Spleen (tissue), 11 donors: Measurements from ENCODE around the gene CACNA2D1. TPM values are rescaled to one million over a fixed set of nuclear protein-coding genes. Genes with fewer than 3 reads are reported as not detected.

Source experiments
- DNase-seq: peaks from one replicate; pipeline ENCODE4 v3.0.0-alpha.2; 2020
- H3K27ac ChIP-seq, 8 donors: fragments of 200-600 bp; sonication (generic) in 7 of 8; 1 replicate in 4 of 8; 2 replicates in 4 of 8; pipeline versions ENCODE4 v1.5.0 to v1.8.0; 2016 to 2021; ENCODE audit warnings: inconsistent platforms in 4 of 8, mild to moderate bottlenecking in 4 of 8, moderate library complexity in 1 of 8
- H3K27me3 ChIP-seq, 7 donors: fragments of 200-600 bp; sonication (generic) in 6 of 7; replicated peaks in 1 of 7; 1 replicate in 4 of 7; 2 replicates in 3 of 7; pipeline versions ENCODE4 v1.5.0 to v1.8.0; 2016 to 2021; ENCODE audit warnings: inconsistent platforms in 3 of 7, mild to moderate bottlenecking in 1 of 7
- H3K36me3 ChIP-seq, 6 donors: fragments of 200-600 bp; sonication (generic) in 5 of 6; 1 replicate in 4 of 6; 2 replicates in 2 of 6; pipeline versions ENCODE4 v1.5.0 to v1.8.0; 2016 to 2021; ENCODE audit warnings: inconsistent platforms in 2 of 6
- H3K4me1 ChIP-seq, 6 donors: fragments of 200-600 bp; sonication (generic) in 5 of 6; 1 replicate in 3 of 6; 2 replicates in 3 of 6; pipeline versions ENCODE4 v1.5.0 to v1.8.0; 2016 to 2021; ENCODE audit warnings: inconsistent platforms in 3 of 6
- H3K4me3 ChIP-seq, 8 donors: fragments of 200-600 bp; sonication (generic) in 7 of 8; 1 replicate in 4 of 8; 2 replicates in 4 of 8; pipeline versions ENCODE4 v1.5.0 to v1.8.0; 2016 to 2021; ENCODE audit warnings: inconsistent platforms in 4 of 8, mild to moderate bottlenecking in 4 of 8, moderate library complexity in 2 of 8
- H3K9me3 ChIP-seq, 8 donors: fragments of 200-600 bp; sonication (generic) in 7 of 8; 1 replicate in 4 of 8; 2 replicates in 4 of 8; pipeline versions ENCODE4 v1.5.0 to v1.8.0; 2016 to 2021; ENCODE audit warnings: inconsistent platforms in 4 of 8
- CTCF ChIP-seq, 11 experiments: fragments of 200-600 bp in 7 of 11; fragments of 450-650 bp in 4 of 11; sonication (generic) in 4 of 11; IDR thresholded peaks in 8 of 11; conservative IDR thresholded peaks in 3 of 11; 1 replicate in 7 of 11; 2 replicates in 4 of 11; pipeline versions ENCODE4 v1.4.0 to v1.8.0; 2016 to 2021; ENCODE audit warnings: antibody characterized with exemption in 11 of 11, inconsistent platforms in 4 of 11, mild to moderate bottlenecking in 1 of 11
- POLR2A ChIP-seq, 3 donors: fragments of 450-650 bp; IDR thresholded peaks; one replicate each; pipeline ENCODE4 v1.5.1; 2017; ENCODE audit warnings: antibody characterized with exemption in 3 of 3, mild to moderate bottlenecking in 1 of 3
- POLR2AphosphoS5 ChIP-seq, 3 donors: sonication (generic); formaldehyde crosslinking; IDR thresholded peaks; one replicate each; pipeline ENCODE4 v1.5.1; 2017; ENCODE audit warnings: antibody characterized with exemption in 3 of 3
- WGBS, 5 donors: extraction: QIAGEN DNeasy Blood & Tissue Kit in 3 of 5; methylation state at CpG; one replicate each; pipeline versions ENCODE4 v1.1.5 to v1.1.7; 2013 to 2018; 5-methylcytosine and 5-hydroxymethylcytosine counted together
- intact Hi-C: fragments of 100-400 bp; cut with DNase I; formaldehyde crosslinking; loops from one replicate; pipeline ENCODE4 v1.15.0; 2023; ENCODE audit warnings: low total_unique reads
- polyA plus RNA-seq, 3 donors: library from polyadenylated mRNA; stranded (reverse); fragments of 200-250 nt; gene quantifications; one replicate each; pipeline ENCODE4 v1.2.1, GENCODE V29; 2013
- total RNA-seq, 7 donors: library from RNA; depleted of rRNA in 3 of 7; stranded (reverse); fragments of >200 nt in 3 of 7; fragmentation: NEBNext Ultra II Directional in 4 of 7; extraction: Animal tissue kit (Norgen Biotek cat#: 25700) in 4 of 7; gene quantifications; one replicate each; pipeline versions ENCODE4 v1.1.0 to v1.2.1, GENCODE V29; 2016 to 2021
- donor health status: healthy with polysubstance abuse.
- donor health status: DM: no; HTN: no; CAD: no; lungs with moderate emphysema.
- donor health status: DM: no; HTN: no; CAD: no.
- donor health status: Bipolar disorder and iron deficiency.
- donor health status: healthy.
- donor health status: DM: no; HTN: no; CAD: no.
- donor health status: DM: yes; HTN: yes; CAD: no.

CACNA2D1 gene
- total and polyA plus RNA-seq, 10 donors: 1.7 to 24.0 (median 15.2) TPM

GRCh38 chr7:82429408-82429807 is 14.2 kb downstream of the CACNA2D1 start:
- 64 to 87% (median 73%) methylated on average over 5 of the region's 5 CpGs for WGBS, 5 donors

GRCh38 chr7:82428186-82428961 is 15.2 kb downstream of the CACNA2D1 start:
- no peaks in the 10 kb centered on the region for H3K9me3 ChIP-seq
- DNase-seq: no peak
- 55 to 80% (median 67%) methylated on average over 2 of the region's 2 CpGs for WGBS, 5 donors
- peak overlapping the region in 2 of 8 donors; percentile 19 to 22 for H3K4me3 ChIP-seq
- no peaks in the 10 kb centered on the region for H3K27me3 ChIP-seq
- H3K27ac ChIP-seq: peak overlapping the region in 5 of 8 donors; percentile 20 to 54 (median 30)
- H3K36me3 ChIP-seq: no peaks in the 10 kb centered on the region
- intact Hi-C loops: no loop called here
- no peak for TF ChIP-seq POLR2AphosphoS5 (IDR thresholded peaks at IDR 0.05)
- no peak for TF ChIP-seq POLR2A (IDR thresholded peaks at IDR 0.05)
- TF ChIP-seq CTCF (IDR thresholded peaks at IDR 0.05 in 8 of 11, conservative IDR thresholded peaks at IDR 0.05 in 3 of 11): no peak
- no peaks in the 10 kb centered on the region for H3K4me1 ChIP-seq

More at GRCh38 chr7:82429408-82429807, 14.2 kb downstream of the CACNA2D1 start:
- DNase-seq: no peak
- Histone ChIP-seq H3K4me1 (no peaks in the 10 kb centered on the region), H3K27ac (no peak overlapping the region), H3K4me3 (no peak overlapping the region), H3K9me3 (no peaks in the 10 kb centered on the region), H3K36me3 (no peaks in the 10 kb centered on the region), H3K27me3 (no peaks in the 10 kb centered on the region)
- intact Hi-C loops: no loop called here
- TF ChIP-seq CTCF (IDR thresholded peaks at IDR 0.05 in 8 of 11, conservative IDR thresholded peaks at IDR 0.05 in 3 of 11) (no peak), POLR2AphosphoS5 (IDR thresholded peaks at IDR 0.05) (no peak), POLR2A (IDR thresholded peaks at IDR 0.05) (no peak)

- Histone ChIP-seq H3K36me3 (no peaks in the 10 kb centered on the region), H3K27me3 (no peaks in the 10 kb centered on the region), H3K27ac (no peak overlapping the region), H3K4me1 (peaks cover 0 to 5% (median 0%) of the 10 kb centered on the region in 6 donors), H3K4me3 (no peak overlapping the region), H3K9me3 (peaks cover 0 to 3% (median 0%) of the 10 kb centered on the region in 8 donors)
- WGBS, 5 donors: 65 to 81% (median 72%) methylated on average over 5 of the region's 5 CpGs
- no peak for TF ChIP-seq CTCF (IDR thresholded peaks at IDR 0.05 in 8 of 11, conservative IDR thresholded peaks at IDR 0.05 in 3 of 11)
- TF ChIP-seq POLR2A (IDR thresholded peaks at IDR 0.05): no peak
- TF ChIP-seq POLR2AphosphoS5 (IDR thresholded peaks at IDR 0.05): no peak
- DNase-seq: no peak
- intact Hi-C loops: no loop called here
Observed at GRCh38 chr7:82423446-82423845, 20.1 kb downstream of the CACNA2D1 start.

- no peaks in the 10 kb centered on the region for H3K27me3 ChIP-seq
- intact Hi-C loops: loop anchor here (10.0 kb wide), 1 partner anchor 64 kb away; no protein-coding TSS in a partner anchor
- no peak for DNase-seq
- 68 to 89% (median 82%) methylated on average over 1 of the region's 1 CpG for WGBS, 5 donors
- H3K27ac ChIP-seq: no peak overlapping the region
- H3K36me3 ChIP-seq: no peaks in the 10 kb centered on the region
- TF ChIP-seq CTCF (IDR thresholded peaks at IDR 0.05 in 8 of 11, conservative IDR thresholded peaks at IDR 0.05 in 3 of 11) (no peak), POLR2AphosphoS5 (IDR thresholded peaks at IDR 0.05) (no peak), POLR2A (IDR thresholded peaks at IDR 0.05) (no peak)
- peaks cover 0 to 5% (median 0%) of the 10 kb centered on the region in 6 donors for H3K4me1 ChIP-seq
- no peak overlapping the region for H3K4me3 ChIP-seq
- peaks cover 0 to 11% (median 0%) of the 10 kb centered on the region in 8 donors for H3K9me3 ChIP-seq
Observed at GRCh38 chr7:82419200-82419599, 24.4 kb downstream of the CACNA2D1 start.
